Measurements from ENCODE around the gene BPIFA3. TPM values are rescaled to one million over a fixed set of nuclear protein-coding genes. Genes with fewer than 3 reads are reported as not detected.

The BPIFA3 gene
- not detected in 2 replicates for total RNA-seq (2021; fragmentation: NEBNext Ultra II Directional; extraction: Animal tissue kit (Norgen Biotek cat#: 25700))
- polyA plus RNA-seq (2011; rRNA removed): not detected in 2 replicates
- polyA plus RNA-seq (2011; cell fraction: cytosol; rRNA removed): not detected
- not detected for polyA plus RNA-seq (2011; cell fraction: nucleus; rRNA removed)
- not detected in 4 replicates for polyA plus RNA-seq (2012, experiment 1 of 2)
- not detected for polyA plus RNA-seq (2012, experiment 2 of 2)
- polyA plus RNA-seq (2013, experiment 1 of 2): not detected
- polyA plus RNA-seq (2013, experiment 2 of 2): not detected
- not detected in 2 replicates for polyA minus RNA-seq (2011; rRNA and poly(A)+ RNA removed)
- polyA minus RNA-seq (2011; cell fraction: cytosol; rRNA and poly(A)+ RNA removed): not detected
- polyA minus RNA-seq (2011; cell fraction: nucleus; rRNA and poly(A)+ RNA removed): not detected
- long read RNA-seq, experiment 1: 0 reads
- long read RNA-seq, experiment 2: 0 reads

- Histone ChIP-seq H3K4me2 (ENCODE audit: insufficient read depth in 1 of 2, low read depth in 2 of 2, low read length in 2 of 2) (no peak within 1 kb of the TSS), H3K4ac (replicated peaks; ENCODE audit: insufficient read length, low read depth, low read length) (no peak within 1 kb of the TSS), H3K79me1 (ENCODE audit: low read depth, low read length) (no peaks in the 10 kb centered on the region), H3K27me3 (replicated peaks in 1 of 4; ENCODE audit: control insufficient read depth in 3 of 4, extremely low read depth in 1 of 4, insufficient read depth in 3 of 4, low read length in 3 of 4) (no peaks in the 10 kb centered on the region), H2BK12ac (ENCODE audit: low read depth, low read length) (no peak within 1 kb of the TSS), H3K9me3 (ENCODE audit: insufficient read depth in 2 of 2, low read depth in 1 of 2, low read length in 1 of 2) (no peaks in the 10 kb centered on the region), H4K20me1 (replicated peaks in 1 of 2; ENCODE audit: control insufficient read depth in 1 of 2, insufficient read depth in 2 of 2, low read length in 2 of 2) (peaks cover 0 to 2% of the 10 kb centered on the region in 2 experiments), H3K4me3 (ENCODE audit: extremely low read depth in 1 of 4, insufficient read depth in 2 of 4, low read depth in 3 of 4, low read length in 4 of 4) (no peak within 1 kb of the TSS), H3K9ac (replicated peaks in 1 of 4; ENCODE audit: extremely low read depth in 1 of 4, low read depth in 3 of 4, low read length in 3 of 4) (no peak within 1 kb of the TSS), H2BK120ac (replicated peaks; ENCODE audit: low read depth, low read length) (no peak within 1 kb of the TSS), H2BK5ac (ENCODE audit: low read depth, low read length) (no peak within 1 kb of the TSS), H3K79me2 (ENCODE audit: control insufficient read depth in 1 of 2, insufficient read depth in 2 of 2, low read length in 2 of 2) (no peaks in the 10 kb centered on the region), H3K36me3 (ENCODE audit: control insufficient read depth in 2 of 4, insufficient read depth in 4 of 4, low read length in 3 of 4) (no peaks in the 10 kb centered on the region), H3K23ac (ENCODE audit: insufficient read length) (no peak within 1 kb of the TSS), H2BK20ac (ENCODE audit: low read length) (no peak within 1 kb of the TSS), H3K27ac (ENCODE audit: low read depth, low read length) (no peak within 1 kb of the TSS), H3K56ac (replicated peaks; ENCODE audit: insufficient read length, low read depth, low read length) (no peak within 1 kb of the TSS), H2AK5ac (ENCODE audit: low read depth, low read length) (no peak within 1 kb of the TSS), H2AFZ (ENCODE audit: low read length) (no peak within 1 kb of the TSS), H3K4me1 (replicated peaks in 1 of 4; ENCODE audit: control insufficient read depth in 3 of 4, insufficient read depth in 4 of 4, low read length in 3 of 4) (no peaks in the 10 kb centered on the region), H3K18ac (ENCODE audit: extremely low read depth, low read length) (no peak within 1 kb of the TSS), H4K5ac (ENCODE audit: insufficient read length, low read depth, low read length) (no peak within 1 kb of the TSS), H4K91ac (replicated peaks; ENCODE audit: insufficient read length, low read length) (no peak within 1 kb of the TSS), H4K8ac (ENCODE audit: extremely low read depth, insufficient read depth, low read length) (peak within 1 kb of the TSS; percentile 16; the same call in 1 of the 2 replicates), H2BK15ac (ENCODE audit: low read length) (no peak within 1 kb of the TSS), H3K23me2 (ENCODE audit: low read depth, low read length) (no peaks in the 10 kb centered on the region), H3K14ac (ENCODE audit: insufficient read length) (no peak within 1 kb of the TSS)
- ChIA-PET POLR2A (ENCODE audit: partially characterized antibody) (no interaction called here), CTCF (ENCODE audit: partially characterized antibody) (no interaction called here)
- DNase-seq (ENCODE audit: low read depth in 1 of 2, low spot score in 2 of 2): no peak
- no peak for FAIRE-seq
- 79% methylated on average over 2 of the region's 2 CpGs; no CpG with 5 or more reads in 1 of the 2 experiments for WGBS, 2 experiments (ENCODE audit: extremely low coverage in 1 of 2, insufficient coverage in 1 of 2, insufficient read length in 1 of 2, insufficient replicate concordance in 2 of 2, low coverage in 1 of 2, low lambda C conversion rate in 2 of 2, missing lambda C conversion rate in 1 of 2)
- no peak for TF ChIP-seq SP2 (IDR thresholded peaks at IDR 0.05; ENCODE audit: low read length)
- TF ChIP-seq SUZ12 (IDR thresholded peaks at IDR 0.05; ENCODE audit: low read length): no peak
- no peak for TF ChIP-seq MAX (IDR thresholded peaks at IDR 0.05)
- no peak for TF ChIP-seq RBBP5 (IDR thresholded peaks at IDR 0.05; ENCODE audit: borderline replicate concordance, low read depth, low read length)
- TF ChIP-seq POLR2A (IDR thresholded peaks at IDR 0.05; ENCODE audit: control extremely low read depth in 1 of 2, low read depth in 2 of 2, low read length in 2 of 2): no peak
- no peak for TF ChIP-seq E2F6 (IDR thresholded peaks at IDR 0.05)
- no peak for TF ChIP-seq HDAC6 (IDR thresholded peaks at IDR 0.05; ENCODE audit: low read depth, low read length)
- no peak for TF ChIP-seq RXRA (IDR thresholded peaks at IDR 0.05; ENCODE audit: insufficient read depth, low read depth, low read length)
- TF ChIP-seq TCF12 (IDR thresholded peaks at IDR 0.05; ENCODE audit: low read depth, low read length): no peak
- no peak for TF ChIP-seq CBX8 (IDR thresholded peaks at IDR 0.05; ENCODE audit: borderline replicate concordance, low read depth, low read length)
- TF ChIP-seq TBP (IDR thresholded peaks at IDR 0.05; ENCODE audit: low read depth, low read length): no peak
Observed at GRCh38 chr20:33217052-33217451, at the start of gene BPIFA3. TSS of gene BPIFA3 (plus strand) at chr20:33217352. CDS start at chr20:33217537, 185 bp downstream.

Measured in H1 (cell line).